GM21737 (cell line): ENCODE results near the gene PCSK5.
"Not testable (repeated sequence)": the region's sequence is repeated elsewhere in the genome, so short reads cannot be mapped to it uniquely, and the experiment has no call there.

Source experiments
- ATAC-seq: cut with Tn5 transposase; IDR thresholded peaks from one replicate; pipeline ENCODE4 v1.9.1; 2021; ENCODE audit warnings: mild to moderate bottlenecking, moderate library complexity; ENCODE audit not compliant: unreplicated experiment

The PCSK5 gene

DNA sequence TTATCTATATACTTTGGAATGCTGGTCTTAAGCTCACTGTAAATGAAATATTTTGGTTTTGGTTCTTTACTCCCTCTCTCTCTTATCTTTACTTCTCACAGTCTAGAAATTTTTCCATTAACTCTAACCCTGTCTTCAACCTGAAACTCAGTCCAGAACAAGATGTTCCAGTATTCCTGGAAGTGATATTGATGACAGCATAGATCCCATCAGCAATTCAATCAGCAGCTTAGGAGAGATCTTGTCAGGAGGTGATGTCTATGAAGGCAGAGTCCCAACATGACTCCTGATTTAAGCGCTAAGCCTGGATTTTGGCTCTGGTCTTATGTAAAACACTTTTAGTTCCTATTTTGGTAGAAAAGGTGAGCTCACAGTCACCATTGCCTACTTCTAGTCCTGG lies 451.1 kb downstream of the PCSK5 start:
- no peak for ATAC-seq

DNA sequence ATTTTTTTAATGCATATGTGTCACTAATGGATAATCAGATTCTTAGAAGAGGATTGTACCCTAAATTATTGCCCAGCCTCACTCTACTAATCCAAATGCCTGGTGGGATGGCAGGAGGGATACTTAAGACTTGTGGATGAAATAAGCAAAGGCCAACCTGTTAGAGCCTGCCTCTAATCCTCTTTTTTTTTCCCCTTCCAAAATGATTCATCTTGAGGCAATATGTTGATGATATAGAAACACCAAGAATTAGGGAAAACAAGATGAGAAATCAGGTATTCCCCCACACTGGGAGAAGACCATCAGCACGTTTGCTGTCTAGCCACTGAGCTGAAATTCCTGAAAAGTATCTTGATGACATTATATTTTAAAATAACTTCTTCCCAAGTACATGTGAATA lies 451.7 kb downstream of the PCSK5 start:
- no peak for ATAC-seq

DNA sequence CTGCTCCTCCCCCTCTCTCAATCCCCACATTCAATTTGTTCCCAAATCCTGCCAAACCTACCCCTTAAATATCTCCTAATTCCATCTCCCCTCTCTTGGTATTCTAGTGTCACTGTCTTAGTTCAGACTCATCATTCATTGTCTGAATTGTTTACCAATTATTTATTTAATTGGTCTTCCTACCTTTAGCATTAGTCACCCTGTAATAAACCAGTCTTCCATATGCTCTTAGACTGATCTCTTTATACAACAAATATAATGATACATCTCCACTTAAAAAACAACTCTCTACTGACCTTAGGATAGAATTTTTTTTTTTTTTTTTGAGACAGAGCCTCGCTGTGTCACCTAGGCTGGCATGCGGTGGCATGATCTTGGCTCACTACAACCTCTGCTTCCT lies 452.4 kb downstream of the PCSK5 start:
- ATAC-seq = no peak

DNA sequence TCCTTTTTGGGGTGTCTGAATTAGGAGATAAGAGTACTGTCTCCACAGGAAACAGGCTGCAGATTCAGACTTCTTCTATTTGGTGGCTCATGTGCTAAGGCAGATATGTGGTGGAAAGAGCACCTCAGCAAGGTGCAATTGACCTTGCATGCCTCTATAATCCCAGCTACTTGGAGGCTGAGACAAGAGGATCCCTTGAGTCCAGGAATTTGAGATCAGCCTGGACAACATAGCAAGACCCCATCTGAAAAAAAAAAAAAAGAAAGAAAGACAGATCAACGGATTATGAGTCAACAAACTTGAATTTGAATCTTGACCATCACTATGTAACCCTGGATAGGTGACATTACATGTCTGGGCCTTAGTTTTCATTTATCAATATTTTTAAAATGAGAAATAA lies 459.4 kb downstream of the PCSK5 start:
- ATAC-seq = no peak

DNA sequence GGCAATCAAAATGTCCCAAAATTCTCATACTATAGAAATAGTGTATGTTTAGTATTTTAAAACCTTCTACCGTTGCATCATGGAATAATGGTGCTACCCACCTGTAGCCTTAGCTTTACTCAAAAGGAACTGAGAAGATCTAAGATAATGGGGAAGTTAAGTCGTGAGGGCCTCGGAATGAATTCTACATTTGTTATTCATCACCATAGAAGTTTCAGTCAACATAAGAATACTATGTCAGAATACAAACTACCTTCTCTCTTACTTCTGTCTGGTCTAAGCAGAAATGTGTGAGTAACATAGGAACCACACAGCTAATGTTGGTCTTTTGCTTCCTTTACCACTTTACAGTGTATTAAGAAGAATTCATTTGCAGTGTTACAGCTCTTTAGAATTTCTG lies 460.5 kb downstream of the PCSK5 start:
- no peak for ATAC-seq

DNA sequence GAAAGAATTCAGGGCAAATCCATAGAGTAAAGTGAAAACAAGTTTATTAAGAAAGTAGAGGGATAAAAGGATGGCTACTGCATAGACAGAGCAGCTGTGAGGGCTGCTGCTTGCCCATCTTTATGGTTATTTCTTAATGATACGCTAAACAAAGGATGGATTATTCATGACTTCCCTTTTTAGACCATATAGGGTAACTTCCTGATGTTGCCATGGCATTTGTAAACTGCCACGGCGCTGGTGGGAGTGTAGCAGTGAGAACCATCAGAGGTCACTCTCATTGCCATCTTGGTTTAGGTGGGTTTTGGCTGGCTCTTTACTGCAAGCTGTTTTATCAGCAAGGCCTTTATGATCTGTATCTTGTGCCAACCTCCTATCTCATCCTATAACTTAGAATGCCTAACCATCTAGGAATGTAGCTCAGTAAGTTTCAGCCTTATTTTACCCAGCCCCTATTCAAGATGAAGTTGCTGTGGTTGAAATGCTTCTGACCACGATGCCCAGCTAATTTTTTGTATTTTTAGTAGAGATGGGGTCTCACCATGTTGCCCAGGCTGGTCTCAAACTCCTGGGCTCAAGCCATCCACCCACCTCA lies 461.6 kb downstream of the PCSK5 start:
- no peak for ATAC-seq

DNA sequence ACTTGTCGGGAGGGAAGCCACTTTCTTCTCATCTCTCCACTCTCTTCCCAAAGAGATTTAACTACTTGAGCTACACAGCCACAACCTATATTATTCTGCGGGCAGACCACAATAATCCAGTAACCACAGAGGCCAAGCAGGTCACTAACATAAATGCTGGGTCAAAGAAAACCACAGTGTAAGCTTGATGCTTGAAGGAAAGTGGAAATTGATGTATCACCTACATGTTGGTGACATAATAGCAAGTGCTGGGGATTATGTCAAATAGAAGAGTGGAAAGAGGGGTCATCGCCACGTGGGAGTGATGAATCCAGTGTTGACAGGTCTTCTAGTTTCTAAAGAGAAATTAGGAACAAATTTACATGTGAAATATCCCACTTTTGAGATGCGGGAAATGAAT lies 462.8 kb downstream of the PCSK5 start:
- no peak for ATAC-seq

DNA sequence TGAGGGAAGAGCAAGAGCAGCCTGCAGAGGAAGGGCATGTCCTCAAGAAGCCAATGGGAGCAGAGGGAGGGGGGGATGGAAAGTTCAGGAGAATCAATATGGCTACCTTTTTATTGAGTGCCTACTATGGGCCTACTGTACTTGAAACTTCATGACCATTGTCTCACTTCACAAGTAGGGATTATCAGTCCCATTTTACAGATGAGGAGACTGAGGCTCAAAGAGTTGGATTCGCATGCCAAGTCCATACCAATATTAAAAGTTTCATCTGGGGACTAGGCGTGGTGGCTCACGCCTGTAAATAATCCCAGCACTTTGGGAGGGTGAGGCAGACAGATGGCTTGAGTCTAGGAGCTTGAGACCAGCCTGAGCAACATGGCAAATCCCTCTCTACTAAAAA lies 463.7 kb downstream of the PCSK5 start:
- no peak for ATAC-seq

DNA sequence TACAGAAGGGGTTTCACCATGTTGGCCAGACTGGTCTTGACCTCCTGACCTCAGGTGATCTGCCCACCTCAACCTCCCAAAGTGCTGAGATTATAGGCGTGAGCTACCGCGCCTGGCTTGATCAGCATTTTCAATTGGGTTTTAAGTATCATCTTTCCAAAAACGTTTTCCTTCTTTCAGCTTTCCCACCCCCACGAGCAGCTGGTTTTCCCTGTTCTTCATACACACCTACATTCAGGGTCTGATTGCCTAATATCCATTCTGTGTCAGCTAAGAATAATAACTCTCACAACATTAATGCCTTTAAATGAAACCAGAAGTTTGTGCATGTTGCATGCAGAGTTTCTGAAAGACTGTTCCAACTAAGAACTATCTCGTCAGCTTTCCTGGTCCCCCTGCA lies 465.4 kb downstream of the PCSK5 start:
- no peak for ATAC-seq

DNA sequence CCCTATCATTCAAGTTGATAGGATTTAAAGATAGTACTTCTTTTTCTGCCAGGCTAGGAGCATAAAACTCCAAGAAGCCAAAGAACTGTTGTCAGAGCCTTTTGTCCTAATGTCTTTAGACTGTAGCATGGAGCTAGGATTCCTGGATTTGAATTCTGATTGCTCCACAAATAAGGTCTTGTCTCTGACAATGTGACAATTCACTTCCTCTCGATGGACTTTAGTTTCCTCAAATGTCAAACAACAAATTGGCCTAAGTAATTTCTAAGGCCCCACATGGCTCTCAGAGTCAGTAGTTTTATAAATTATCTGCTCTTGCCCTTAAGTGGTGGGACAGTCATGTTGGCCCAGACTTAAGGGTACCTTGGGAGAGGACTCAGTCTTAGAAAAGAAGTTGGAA lies 467.1 kb downstream of the PCSK5 start:
- ATAC-seq = no peak

DNA sequence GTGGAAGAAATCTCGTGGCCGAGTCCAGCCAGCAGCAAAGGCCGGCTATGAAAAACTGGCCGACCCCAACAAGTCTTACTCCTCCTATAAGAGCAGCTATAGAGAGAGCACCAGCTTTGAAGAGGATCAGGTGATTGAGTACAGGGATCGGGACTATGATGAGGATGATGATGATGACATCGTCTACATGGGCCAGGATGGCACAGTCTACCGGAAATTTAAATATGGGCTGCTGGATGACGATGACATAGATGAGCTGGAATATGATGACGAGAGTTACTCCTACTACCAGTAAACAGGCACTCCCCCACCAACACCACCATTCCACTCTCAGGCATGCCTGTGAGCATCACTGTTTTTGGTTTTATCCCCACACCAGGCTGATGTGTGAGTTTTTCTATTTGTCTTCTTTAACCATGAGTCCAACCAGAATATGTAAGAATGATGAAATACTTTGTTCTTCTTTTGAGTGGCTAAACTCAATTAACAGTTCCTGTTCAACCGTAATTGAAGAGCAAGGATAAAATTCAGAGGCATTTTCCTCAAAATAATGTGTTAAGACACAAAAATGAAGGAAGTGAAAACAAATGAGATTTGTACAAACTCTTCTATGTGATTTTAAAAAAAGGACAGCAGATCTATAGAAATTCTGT lies 468.3 kb downstream of the PCSK5 start:
- ATAC-seq = no peak

DNA sequence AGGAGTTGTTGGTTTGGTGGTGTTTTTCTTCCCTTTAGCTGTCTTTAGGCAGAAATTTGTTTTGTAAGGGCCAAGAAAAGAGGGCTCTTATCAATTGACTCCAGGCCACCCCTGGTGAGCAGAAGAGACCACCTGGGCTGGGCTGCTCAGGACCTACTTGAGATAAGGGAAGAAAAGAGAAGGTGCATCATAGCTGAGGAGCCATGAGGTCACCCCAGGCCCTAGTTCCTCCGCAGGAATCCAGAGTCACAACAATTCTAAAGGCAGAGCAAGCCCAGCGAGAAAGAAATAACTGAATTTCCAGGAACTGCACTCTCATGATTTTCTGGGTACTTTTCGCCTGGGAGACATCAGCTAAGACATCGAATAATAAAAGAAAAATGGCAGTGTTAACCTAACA lies 468.9 kb downstream of the PCSK5 start:
- no peak for ATAC-seq

DNA sequence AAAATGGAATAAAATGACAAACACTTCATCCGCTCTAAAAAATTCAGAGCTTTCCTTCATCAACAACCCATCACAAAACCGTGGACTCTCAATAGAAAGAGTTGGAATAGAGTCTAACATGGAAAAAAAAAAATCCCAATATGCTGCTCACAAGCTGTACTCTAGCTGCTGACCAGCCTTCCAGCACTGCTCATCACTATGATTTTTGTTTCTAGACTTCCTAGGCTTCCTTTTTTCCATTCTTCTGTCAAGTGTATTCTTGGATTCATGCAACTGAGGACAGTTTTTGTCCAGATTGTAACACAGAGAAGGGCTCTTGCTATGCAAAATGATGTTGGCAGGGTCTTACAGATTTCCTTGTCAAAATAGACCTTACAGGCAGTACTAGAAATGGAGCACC lies 469.3 kb downstream of the PCSK5 start:
- no peak for ATAC-seq

DNA sequence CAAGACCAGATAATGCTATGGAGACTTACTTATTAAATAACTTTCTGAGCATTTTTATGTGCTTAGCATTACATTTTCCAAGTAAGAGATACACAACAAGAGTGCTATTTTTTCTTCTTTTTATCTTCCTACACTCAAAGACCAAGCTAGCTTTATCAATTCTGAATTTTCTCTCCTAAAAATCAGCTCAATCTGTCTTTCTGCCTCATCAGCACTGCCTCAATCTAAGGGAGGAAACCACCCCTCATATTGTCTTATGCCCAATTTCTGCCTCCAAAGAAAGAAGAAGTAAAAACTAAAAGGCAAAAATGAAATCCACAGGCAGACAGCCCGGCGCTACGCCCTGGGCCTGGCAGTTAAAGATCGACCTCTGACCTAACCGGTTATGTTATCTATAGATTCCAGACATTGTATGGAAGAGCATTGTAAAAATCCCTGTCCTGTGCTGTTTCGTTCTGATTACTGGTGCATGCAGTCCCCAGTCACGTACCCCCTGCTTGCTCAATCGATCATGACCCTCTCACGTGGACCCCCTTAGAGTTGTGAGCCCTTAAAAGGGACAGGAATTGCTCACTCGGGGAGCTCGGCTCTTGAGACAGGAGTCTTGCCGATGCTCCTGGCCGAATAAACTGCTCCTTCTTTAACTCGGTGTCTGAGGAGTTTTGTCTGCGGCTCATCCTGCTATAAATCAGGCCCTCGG lies 472.0 kb downstream of the PCSK5 start:
- not testable (repeated sequence) for ATAC-seq

DNA sequence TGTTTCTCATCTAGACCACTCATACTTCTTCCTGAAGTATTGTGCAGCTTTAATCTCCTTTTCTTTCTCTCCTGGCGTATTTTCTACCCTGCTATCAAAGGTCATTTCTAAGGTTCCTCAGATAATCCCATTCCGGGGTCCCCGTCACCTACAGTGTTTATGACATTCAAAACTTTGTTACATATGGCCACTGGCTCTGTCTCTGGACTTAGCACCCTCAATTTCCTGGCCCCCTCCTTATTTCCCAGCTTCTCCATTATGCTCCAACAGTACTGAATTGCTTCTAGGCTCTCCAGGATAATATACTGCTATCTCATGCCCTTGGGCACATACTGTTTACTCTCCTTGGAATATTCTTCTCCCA lies 472.5 kb downstream of the PCSK5 start:
- ATAC-seq = no peak

DNA sequence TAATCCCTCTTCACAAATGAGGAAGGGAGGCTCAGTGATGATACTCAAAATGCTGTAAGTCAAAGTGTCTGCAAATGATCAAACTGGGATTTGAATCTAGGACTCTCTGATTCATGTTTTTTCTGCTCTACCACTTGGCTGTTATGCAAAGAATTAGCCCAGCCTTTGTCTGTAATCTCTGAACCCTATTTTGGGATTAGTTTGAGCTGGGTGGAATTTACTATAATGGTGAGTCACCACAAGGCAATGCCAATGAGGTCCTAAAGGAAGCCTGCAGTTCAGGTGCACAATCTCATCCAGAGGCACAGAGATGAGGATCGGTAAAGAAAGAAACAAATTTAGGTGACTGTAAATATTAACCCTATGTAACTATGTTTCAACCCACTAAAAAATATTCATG lies 474.6 kb downstream of the PCSK5 start:
- ATAC-seq = no peak

DNA sequence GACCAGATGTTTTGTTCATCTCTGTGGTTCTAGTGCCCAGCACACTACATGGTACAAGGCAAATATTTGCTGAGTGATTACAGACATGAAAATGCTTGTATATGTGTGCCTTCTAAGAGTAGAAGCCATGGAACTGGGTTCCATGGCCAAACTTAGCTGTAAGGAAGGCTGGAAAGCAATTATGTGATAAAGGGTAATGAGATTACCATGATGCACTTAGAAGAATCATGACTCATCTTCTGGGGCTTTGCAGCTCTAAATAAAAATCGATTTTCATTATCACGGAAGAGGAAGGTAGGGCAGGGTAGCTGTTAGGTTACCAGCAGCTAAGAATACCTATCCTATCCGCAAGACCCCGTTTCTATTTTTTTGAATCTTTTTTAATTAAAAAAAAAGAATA lies 475.8 kb downstream of the PCSK5 start:
- ATAC-seq = no peak

DNA sequence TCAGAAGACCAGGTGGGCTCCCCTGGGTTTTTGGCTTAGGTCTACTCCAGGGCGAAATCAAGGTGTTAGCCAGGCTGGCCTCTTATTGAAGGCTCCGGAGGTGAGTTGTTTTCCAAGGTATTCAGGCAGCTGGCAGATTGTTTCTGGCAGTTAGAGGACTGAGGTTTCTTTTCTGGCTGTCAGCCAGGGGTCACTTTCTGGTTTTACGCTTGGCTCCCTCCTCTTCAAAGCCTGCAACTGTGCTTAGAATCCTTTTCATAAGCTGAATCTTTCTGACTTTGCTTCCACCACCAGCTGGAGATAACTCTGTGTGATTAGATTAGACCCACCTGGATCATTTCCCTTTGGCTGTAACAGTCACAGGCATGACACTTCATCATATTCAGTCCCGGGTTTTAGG lies 479.1 kb downstream of the PCSK5 start:
- ATAC-seq = no peak

DNA sequence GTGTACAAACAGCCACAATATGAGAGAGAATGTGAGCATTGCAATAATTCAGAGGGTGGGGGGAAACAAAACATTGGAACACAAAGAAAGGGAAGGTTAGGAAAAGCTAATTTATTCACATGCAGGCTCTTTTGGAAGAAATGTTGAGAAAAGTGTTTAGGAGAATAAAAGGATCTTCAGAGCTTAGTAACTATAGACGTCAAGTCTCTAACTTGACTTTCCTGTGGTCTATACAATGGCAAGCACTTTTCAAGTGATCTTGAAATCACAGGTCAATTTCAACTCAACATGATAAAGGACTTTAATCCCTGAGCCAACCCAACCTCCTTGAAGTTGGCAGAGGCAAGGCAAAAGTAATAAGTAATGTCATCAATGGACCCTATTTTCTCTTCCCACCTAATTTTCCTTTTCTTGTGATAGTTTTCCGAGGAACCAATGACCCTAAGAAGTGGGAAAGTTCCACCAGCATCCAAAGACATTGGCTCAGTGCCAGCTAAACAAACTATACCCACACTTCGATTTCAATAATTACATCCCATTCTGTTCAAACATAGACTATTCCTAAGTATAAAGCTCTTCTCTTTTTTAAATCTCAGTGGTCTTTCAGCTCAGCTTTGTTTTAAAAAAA lies 480.0 kb downstream of the PCSK5 start:
- ATAC-seq = no peak

DNA sequence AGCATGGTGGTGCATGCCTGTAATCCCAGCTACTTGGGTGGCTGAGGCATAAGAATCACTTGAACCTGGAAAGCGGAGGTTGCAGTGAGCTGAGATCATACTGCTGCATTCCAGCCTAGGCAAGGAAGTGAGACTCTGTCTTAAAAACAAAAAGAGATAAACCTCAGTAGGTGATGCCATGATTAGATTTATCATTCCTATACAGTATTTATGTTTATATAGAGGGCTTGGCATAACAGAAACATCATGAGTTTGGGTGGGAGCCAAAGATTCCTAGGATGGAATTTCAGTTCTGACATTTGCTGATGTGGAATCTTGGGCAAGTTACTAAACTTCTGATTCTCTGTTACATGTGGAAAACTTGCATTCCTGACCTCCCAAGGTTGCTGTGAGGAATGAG lies 481.4 kb downstream of the PCSK5 start:
- ATAC-seq = no peak

DNA sequence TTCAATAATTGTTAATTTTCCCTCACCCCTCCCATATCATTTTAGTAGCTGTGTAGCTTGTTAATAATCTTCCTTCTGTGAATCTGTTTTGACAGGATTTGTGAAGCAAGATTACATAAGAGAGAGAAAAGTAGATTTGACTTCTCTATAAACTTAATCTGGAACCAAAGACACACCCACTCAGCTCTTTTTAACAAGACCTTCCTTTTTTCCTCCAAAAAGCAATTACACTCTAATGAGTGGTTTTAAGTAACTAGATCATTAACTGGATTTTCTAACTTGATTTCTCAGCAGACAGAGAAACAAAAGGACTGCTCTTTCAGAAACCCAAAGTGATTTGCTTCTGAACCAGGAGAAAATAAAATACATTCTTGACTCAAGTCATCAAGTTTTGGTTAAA lies 481.9 kb downstream of the PCSK5 start:
- no peak for ATAC-seq

DNA sequence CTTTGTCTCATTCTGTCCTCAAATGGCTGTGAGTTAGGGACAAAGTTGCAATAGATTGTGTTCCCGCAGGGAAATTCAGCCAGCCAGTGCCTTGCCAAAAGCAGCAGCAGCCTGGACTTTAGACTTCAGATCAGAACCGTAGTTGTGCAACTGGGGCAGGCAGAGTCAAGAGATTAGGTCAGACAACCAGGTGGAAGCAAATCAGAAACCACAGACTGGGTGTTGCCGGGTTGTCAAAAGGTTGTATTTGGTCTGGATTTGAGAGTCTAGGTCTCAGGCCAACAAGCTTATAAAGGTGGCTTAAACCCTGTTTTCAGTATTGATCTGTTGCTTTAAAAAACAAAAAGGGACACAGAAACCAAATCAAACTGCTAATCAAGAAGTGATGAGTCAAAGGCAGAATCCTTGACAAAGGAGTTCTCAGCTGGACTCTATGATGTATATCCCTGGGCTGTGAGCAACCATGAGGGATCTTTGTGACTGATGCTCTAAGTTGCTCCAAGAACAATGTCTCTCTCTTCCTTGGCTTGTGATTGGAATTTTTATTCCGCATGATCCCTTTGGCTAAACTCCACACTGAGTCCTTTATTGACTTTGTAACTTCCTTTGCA lies 482.8 kb downstream of the PCSK5 start:
- no peak for ATAC-seq
